GM13976 (cell line): Measurements from ENCODE around the gene HMX2.

Experiments used
- DNase-seq: peaks from one replicate; pipeline ENCODE4 v3.0.0; 2012; ENCODE audit warnings: low spot score
- in situ Hi-C: fragments of 300-500 bp; cut with MboI; formaldehyde crosslinking; loops from one replicate; pipeline ENCODE4 v1.12.0; 2022; ENCODE audit warnings: low sequenced_read_pairs, mixed read lengths, inconsistent platforms; ENCODE audit not compliant: unreplicated experiment
- TF ChIP-seq, protein P1 (sequence below): IDR thresholded peaks from 2 replicates; pipeline ENCODE4 v1.5.1; 2012; ENCODE audit warnings: borderline replicate concordance, mild to moderate bottlenecking; ENCODE audit not compliant: insufficient read depth; ENCODE audit errors: extremely low read depth, missing control alignments, control extremely low read depth

The HMX2 gene

DNA sequence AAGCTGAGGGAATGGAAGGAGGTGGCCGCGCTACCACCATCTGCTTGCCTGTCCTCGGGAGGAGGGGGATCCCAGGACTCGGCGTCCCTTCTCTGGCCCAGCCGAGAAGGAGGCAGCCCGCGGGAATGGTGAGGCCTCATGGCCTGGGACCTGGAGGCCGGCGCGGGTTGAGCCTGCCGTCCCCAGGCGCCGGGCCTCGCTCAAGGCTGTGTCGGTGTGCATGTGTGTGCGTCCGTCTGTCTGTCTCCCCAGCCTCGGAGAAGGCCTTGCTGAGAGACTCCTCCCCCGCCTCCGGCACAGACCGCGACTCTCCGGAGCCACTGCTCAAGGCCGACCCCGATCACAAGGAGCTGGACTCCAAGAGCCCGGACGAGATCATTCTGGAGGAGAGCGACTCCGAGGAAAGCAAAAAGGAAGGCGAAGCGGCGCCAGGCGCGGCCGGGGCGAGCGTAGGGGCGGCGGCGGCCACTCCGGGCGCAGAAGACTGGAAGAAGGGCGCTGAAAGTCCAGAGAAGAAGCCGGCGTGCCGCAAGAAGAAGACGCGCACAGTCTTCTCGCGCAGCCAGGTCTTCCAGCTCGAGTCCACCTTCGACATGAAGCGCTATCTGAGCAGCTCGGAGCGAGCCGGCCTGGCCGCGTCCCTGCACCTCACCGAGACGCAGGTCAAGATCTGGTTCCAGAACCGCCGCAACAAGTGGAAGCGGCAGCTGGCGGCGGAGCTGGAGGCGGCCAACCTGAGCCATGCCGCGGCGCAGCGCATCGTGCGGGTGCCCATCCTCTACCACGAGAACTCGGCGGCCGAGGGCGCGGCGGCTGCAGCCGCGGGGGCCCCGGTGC lies 10.9 kb upstream of the HMX2 start:
- in situ Hi-C loops: no loop called here
- TF ChIP-seq, protein P1, sequence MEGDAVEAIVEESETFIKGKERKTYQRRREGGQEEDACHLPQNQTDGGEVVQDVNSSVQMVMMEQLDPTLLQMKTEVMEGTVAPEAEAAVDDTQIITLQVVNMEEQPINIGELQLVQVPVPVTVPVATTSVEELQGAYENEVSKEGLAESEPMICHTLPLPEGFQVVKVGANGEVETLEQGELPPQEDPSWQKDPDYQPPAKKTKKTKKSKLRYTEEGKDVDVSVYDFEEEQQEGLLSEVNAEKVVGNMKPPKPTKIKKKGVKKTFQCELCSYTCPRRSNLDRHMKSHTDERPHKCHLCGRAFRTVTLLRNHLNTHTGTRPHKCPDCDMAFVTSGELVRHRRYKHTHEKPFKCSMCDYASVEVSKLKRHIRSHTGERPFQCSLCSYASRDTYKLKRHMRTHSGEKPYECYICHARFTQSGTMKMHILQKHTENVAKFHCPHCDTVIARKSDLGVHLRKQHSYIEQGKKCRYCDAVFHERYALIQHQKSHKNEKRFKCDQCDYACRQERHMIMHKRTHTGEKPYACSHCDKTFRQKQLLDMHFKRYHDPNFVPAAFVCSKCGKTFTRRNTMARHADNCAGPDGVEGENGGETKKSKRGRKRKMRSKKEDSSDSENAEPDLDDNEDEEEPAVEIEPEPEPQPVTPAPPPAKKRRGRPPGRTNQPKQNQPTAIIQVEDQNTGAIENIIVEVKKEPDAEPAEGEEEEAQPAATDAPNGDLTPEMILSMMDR: no peak
- DNase-seq: peak; percentile 68

DNA sequence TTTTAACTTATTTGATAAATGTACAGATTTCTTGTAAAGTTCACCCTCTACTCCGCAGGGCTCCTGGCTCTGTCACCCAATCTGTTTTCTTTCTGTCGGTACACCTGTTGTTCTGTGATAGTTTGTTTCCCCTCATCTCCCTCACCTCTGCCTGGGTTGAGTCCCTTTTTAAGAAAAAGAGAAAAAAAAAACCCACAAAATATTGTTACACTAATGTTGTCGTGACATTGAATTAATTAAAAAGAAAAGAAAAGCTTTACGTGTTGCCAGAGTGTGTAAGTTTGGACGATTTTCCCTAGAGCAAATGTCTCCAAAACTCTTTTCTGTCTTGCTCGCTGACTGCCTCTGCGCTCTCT lies 8.8 kb upstream of the HMX2 start:
- in situ Hi-C loops: no loop called here
- DNase-seq: no peak
- TF ChIP-seq, protein P1: no peak

DNA sequence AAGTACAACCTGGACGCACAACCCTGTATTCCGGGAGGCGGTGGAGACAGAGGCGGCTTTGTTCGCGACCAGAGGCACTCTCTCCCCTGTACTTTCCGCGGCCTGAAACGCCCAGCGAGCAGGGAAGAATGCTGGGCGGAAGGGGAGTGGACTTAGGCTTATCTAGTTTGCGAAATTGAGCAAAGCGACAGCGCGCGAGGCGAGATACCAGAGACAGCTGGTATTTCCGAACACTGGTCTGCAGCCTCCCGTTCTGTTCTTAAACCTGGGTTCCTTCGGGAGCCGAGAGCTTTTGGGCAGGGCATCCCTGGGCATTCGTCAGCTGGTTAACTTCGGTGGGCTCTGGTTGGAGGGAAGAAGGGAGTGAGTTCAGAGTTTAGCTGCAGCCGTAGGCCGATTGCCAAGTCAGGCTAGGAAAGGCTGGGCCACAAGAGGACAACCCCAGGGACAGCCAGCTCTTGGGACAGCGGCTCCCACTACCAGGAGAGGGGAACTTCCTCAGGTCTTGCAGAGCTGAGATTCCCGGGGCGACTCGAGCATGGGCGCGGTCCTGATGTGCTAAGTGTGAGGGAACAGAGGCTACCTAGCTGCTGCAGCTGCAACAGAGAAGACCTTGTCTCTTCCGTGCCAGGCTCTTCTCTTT lies 8.3 kb upstream of the HMX2 start:
- TF ChIP-seq, protein P1: no peak
- DNase-seq: peak; percentile 41
- in situ Hi-C loops: loop anchor here (5.0 kb wide), 1 partner anchor 413 kb away; no protein-coding TSS in a partner anchor

DNA sequence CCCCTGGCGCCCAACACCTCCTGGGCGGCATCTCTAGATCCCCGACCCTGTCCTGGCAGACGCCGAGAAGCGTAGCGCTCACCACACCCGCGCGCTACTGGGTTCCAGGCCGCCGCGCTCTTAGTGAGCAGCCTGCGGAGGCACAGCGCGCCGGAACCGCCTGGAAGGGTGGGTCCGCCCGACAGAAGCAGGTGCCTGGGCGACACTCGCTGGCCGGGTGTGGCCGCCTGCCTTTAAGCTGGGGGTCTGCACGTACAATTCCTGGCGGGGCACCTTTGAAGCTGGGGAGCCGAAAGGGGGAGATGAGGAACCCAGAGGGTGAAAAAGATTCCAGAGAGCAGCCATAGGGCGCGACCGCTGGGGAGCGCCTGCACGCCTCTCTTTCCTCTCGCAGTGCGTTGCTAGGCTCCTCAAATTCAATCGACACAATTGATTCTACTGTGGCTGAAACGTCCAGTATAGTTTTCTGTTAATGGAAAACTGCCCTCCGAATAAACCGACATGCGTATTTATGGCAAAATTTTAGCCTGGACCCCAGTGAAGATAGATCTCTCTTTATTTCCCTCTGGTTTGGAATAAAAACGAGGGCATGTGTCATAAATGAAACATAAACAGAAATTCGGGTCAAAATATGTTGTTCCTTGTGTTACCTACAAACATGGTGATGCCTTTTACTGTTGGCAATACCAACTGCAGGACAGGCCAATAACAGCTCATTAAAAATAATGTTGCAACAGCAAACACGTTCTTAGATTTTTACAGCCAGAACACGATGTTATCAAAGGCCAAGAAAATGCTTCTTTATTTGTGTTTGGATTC lies 7.6 kb upstream of the HMX2 start:
- TF ChIP-seq, protein P1: peak; percentile 35
- in situ Hi-C loops: loop anchor here (5.0 kb wide), 1 partner anchor 412 kb away; no protein-coding TSS in a partner anchor
- peak; percentile 47 for DNase-seq

DNA sequence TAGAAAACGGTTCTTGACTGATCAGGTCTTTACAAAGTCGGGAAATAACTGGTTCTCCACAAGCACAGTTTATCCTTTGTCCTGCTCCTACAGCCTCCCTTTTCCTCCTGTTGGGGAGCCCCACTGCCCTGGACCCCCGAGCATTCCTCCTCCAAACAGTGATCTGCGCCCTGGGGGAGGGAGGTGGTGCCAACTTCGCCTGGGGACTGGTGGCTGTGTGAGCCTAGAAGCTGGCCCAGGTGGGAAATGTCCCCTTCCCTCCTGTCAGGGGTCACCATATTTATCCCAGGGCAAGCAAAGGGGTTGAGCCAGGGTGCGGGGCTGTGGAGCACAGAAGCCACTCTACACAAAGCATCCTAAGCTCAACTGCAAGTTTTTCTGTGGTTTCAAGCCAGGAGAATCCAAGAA lies 6.9 kb upstream of the HMX2 start:
- no peak for DNase-seq
- TF ChIP-seq, protein P1: no peak
- in situ Hi-C loops: loop anchor here (5.0 kb wide), 1 partner anchor 411 kb away; no protein-coding TSS in a partner anchor
